Ovary (tissue), 3 donors: ENCODE measurements around the gene DENND2A.

Source experiments
- EP300 ChIP-seq: sonication (generic); formaldehyde crosslinking; IDR thresholded peaks from one replicate; pipeline ENCODE4 v1.6.1; 2017; ENCODE audit warnings: antibody characterized with exemption
- POLR2A ChIP-seq: fragments of 450-650 bp; IDR thresholded peaks from one replicate; pipeline ENCODE4 v1.6.1; 2017; ENCODE audit warnings: antibody characterized with exemption, mild to moderate bottlenecking, moderate library complexity
- TF ChIP-seq, protein P1 (sequence below), 3 donors: fragments of 450-650 bp in 2 of 3; fragments of 200-600 bp in 1 of 3; IDR thresholded peaks; one replicate each; pipeline versions ENCODE4 v1.5.1 to v1.8.0; 2016 to 2022; ENCODE audit warnings: antibody characterized with exemption in 3 of 3, mild to moderate bottlenecking in 1 of 3
- donor health status: DM: no; HTN: no; CAD: no.

DNA sequence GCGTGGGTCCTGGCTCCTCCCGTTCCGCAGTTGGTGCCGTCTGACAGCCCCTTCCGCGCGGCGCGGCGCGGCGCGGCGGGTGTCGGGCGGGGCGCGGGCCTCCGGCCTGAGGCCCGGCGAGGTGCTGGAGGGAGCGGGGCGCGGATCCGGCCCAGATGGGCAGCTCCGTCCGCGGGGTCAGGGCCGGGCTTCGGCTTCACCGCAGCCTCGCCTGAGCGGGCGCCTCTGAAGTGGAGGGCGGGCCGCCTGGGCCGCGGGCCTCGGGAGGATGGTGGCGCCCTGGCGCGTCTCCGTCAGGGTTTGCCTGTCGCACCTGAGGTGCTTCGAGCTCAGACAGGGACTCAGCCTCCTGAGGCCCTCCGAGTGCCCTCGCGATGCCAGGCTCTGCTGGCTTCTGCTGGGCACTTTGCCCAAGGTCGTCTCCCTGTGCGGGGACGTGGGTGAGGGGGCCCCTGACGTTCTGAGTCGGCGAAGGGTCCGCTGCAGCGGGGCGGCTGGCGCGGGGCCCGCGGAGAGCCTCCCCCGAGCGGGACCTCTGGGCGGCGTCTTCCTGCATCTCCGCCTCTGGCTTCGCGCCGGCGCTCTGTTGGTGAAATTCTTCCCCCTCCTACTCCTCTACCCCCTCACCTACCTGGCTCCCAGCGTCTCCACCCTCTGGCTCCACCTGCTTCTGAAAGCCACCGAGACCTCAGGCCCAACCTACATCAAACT is 32.6 kb upstream of the DENND2A start:
- TF ChIP-seq POLR2A = no peak
- TF ChIP-seq, protein P1, sequence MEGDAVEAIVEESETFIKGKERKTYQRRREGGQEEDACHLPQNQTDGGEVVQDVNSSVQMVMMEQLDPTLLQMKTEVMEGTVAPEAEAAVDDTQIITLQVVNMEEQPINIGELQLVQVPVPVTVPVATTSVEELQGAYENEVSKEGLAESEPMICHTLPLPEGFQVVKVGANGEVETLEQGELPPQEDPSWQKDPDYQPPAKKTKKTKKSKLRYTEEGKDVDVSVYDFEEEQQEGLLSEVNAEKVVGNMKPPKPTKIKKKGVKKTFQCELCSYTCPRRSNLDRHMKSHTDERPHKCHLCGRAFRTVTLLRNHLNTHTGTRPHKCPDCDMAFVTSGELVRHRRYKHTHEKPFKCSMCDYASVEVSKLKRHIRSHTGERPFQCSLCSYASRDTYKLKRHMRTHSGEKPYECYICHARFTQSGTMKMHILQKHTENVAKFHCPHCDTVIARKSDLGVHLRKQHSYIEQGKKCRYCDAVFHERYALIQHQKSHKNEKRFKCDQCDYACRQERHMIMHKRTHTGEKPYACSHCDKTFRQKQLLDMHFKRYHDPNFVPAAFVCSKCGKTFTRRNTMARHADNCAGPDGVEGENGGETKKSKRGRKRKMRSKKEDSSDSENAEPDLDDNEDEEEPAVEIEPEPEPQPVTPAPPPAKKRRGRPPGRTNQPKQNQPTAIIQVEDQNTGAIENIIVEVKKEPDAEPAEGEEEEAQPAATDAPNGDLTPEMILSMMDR (IDR thresholded peaks at IDR 0.05) = no peak
- no peak for TF ChIP-seq EP300
